Ovary (tissue), 9 donors: ENCODE results near the gene YKT6. TPM values are rescaled to one million over a fixed set of nuclear protein-coding genes. Genes with fewer than 3 reads are reported as not detected.

Source experiments
- DNase-seq, 5 donors: peaks; one replicate each; pipeline ENCODE4 v3.0.0-alpha.2; 2019 to 2020
- H3K27ac ChIP-seq, 2 donors: fragments of 200-600 bp; one replicate each; pipeline versions ENCODE4 v1.5.1 to v1.8.0; 2019 to 2022
- H3K27me3 ChIP-seq: fragments of 200-600 bp; one replicate; pipeline ENCODE4 v1.8.0; 2022
- H3K36me3 ChIP-seq: fragments of 200-600 bp; sonication (generic); one replicate; pipeline ENCODE4 v1.5.1; 2019
- H3K4me1 ChIP-seq: one replicate; pipeline ENCODE4 v1.8.1; 2013; ENCODE audit warnings: mild to moderate bottlenecking, moderate library complexity; ENCODE audit not compliant: insufficient read depth
- H3K4me3 ChIP-seq: fragments of 200-600 bp; sonication (generic); one replicate; pipeline ENCODE4 v1.5.1; 2017
- H3K9me3 ChIP-seq, 2 donors: fragments of 200-600 bp in 1 of 2; sonication (generic) in 1 of 2; one replicate each; pipeline versions ENCODE4 v1.5.1 to v1.8.1; 2013 to 2019; ENCODE audit warnings: mild to moderate bottlenecking in 1 of 2, moderate library complexity in 1 of 2
- EP300 ChIP-seq: sonication (generic); formaldehyde crosslinking; IDR thresholded peaks from one replicate; pipeline ENCODE4 v1.6.1; 2017; ENCODE audit warnings: antibody characterized with exemption
- POLR2A ChIP-seq: fragments of 450-650 bp; IDR thresholded peaks from one replicate; pipeline ENCODE4 v1.6.1; 2017; ENCODE audit warnings: antibody characterized with exemption, mild to moderate bottlenecking, moderate library complexity
- WGBS, 3 donors: extraction: QIAGEN DNeasy Blood & Tissue Kit in 1 of 3; methylation state at CpG; one replicate each; pipeline versions ENCODE4 v1.1.5 to v1.1.7; 2013 to 2017; 5-methylcytosine and 5-hydroxymethylcytosine counted together
- intact Hi-C, 4 donors: fragments of 100-400 bp; cut with DNase I; formaldehyde crosslinking; loops; one replicate each; pipeline versions ENCODE4 v1.11.0 to v1.15.1; 2022 to 2023
- polyA plus RNA-seq, 2 donors: library from polyadenylated mRNA; stranded (reverse); fragments of 200-250 nt in 1 of 2; fragments of 350-450 nt in 1 of 2; fragmentation: Illumina TruSeq in 1 of 2; extraction: RNeasy Lipid Tissue Mini Kit (QIAGEN cat#74804) in 1 of 2; gene quantifications; one replicate each; pipeline ENCODE4 v1.2.3, GENCODE V29; 2013 to 2014
- total RNA-seq, 7 donors: library from RNA; depleted of rRNA in 2 of 7; stranded (reverse); fragments of >200 nt in 2 of 7; fragmentation: NEBNext Ultra II Directional in 3 of 7; extraction: Animal tissue kit (Norgen Biotek cat#: 25700) in 3 of 7; gene quantifications; one replicate each; pipeline versions ENCODE4 v1.1.0 to v1.2.4, GENCODE V29; 2016 to 2023
- TF ChIP-seq, protein P1 (sequence below), 3 donors: fragments of 450-650 bp in 2 of 3; fragments of 200-600 bp in 1 of 3; IDR thresholded peaks; one replicate each; pipeline versions ENCODE4 v1.5.1 to v1.8.0; 2016 to 2022; ENCODE audit warnings: antibody characterized with exemption in 3 of 3, mild to moderate bottlenecking in 1 of 3
- donor health status: DM: no; HTN: no; CAD: no; lungs with moderate emphysema.
- donor health status: DM: no; HTN: no; CAD: no.
- donor health status: Bipolar disorder and iron deficiency.
- donor health status: DM: yes; HTN: yes; CAD: no.
- donor health status: DM: no; HTN: no; CAD: no.
- donor health status: DM: yes; HTN: yes; CAD: no.

The YKT6 gene
- total and polyA plus RNA-seq, 9 donors, result 22.2 to 68.0 (median 40.5) TPM

DNA sequence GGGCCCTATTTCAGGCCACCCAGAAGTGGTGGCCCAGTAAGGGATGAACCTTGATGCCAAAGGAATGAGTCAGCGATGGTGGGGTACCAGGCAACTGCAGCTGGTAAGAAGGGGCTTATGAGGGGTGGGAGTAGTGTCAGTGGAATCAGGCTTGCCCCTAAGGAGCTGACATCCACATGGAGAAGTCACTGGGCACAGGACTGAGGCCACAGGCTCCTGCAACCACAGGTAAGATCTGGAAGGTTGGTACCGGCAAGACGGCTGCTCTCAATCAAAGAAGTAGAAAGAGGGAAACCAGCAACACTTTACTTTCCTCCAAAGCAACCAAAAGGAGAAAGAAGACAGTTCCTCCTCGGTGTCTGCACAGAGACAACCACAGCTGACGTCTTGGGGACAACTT, 14.0 kb upstream of the YKT6 start:
- DNase-seq, result no peak
- H3K36me3 ChIP-seq, result no peaks in the 10 kb centered on the region
- H3K27ac ChIP-seq, result no peak overlapping the region
- TF ChIP-seq EP300 (no peak), POLR2A (no peak)
- TF ChIP-seq, protein P1, sequence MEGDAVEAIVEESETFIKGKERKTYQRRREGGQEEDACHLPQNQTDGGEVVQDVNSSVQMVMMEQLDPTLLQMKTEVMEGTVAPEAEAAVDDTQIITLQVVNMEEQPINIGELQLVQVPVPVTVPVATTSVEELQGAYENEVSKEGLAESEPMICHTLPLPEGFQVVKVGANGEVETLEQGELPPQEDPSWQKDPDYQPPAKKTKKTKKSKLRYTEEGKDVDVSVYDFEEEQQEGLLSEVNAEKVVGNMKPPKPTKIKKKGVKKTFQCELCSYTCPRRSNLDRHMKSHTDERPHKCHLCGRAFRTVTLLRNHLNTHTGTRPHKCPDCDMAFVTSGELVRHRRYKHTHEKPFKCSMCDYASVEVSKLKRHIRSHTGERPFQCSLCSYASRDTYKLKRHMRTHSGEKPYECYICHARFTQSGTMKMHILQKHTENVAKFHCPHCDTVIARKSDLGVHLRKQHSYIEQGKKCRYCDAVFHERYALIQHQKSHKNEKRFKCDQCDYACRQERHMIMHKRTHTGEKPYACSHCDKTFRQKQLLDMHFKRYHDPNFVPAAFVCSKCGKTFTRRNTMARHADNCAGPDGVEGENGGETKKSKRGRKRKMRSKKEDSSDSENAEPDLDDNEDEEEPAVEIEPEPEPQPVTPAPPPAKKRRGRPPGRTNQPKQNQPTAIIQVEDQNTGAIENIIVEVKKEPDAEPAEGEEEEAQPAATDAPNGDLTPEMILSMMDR (IDR thresholded peaks at IDR 0.05), result no peak
- intact Hi-C loops, result no loop called here
- H3K4me3 ChIP-seq, result no peak overlapping the region
- 90 to 93% (median 92%) methylated on average over 5 of the region's 5 CpGs for WGBS, 3 donors
- H3K27me3 ChIP-seq, result no peaks in the 10 kb centered on the region
- H3K9me3 ChIP-seq, result peaks cover 0 to 10% of the 10 kb centered on the region in 2 donors
- peaks cover 6% of the 10 kb centered on the region for H3K4me1 ChIP-seq

DNA sequence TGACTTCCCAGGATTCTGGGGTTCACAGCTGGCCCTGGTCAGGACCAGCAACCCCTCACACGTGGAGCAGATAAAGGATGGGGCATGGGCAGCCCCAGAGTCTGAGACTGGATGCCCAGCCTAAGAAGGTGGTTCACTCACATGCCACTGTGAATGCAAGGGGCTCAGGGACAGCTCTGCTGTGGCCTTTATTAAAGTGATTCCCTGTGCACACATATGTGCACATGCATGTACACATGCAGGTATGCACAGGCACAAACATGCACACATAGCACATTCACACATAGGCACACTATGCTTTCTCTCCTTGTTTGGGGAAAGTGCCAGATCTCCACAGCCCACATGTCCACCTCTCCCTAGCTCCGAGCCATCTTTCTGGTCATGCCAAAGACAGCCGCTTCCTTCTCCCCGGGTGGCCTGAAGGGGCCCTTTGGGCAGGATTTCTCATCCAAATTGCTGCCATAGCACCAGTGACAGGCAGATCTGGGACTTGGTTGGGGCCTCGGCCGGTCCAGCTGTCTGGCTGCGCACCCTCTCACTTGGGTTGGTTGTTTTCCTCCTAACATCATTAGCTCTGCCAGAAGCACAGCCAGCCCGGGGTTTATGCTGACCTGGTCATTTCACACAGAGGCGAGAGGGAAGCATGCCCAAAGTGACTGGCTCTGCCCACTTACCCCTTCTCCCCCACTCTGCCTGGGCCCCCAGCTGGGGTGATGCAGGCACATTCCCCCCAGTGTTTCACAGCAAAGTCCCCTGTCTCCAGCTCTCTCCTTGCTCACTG, 13.0 kb upstream of the YKT6 start:
- 16 to 42% (median 23%) methylated on average over 9 of the region's 9 CpGs for whole genome bisulfite sequencing, 3 donors
- H3K36me3 ChIP-seq, result no peaks in the 10 kb centered on the region
- no peak overlapping the region for H3K4me3 ChIP-seq
- H3K27me3 ChIP-seq, result no peaks in the 10 kb centered on the region
- intact Hi-C loops, result no loop called here
- peaks cover 6% of the 10 kb centered on the region for H3K4me1 ChIP-seq
- no peak overlapping the region for H3K27ac ChIP-seq
- TF ChIP-seq EP300 (no peak), POLR2A (no peak)
- TF ChIP-seq, protein P1 (IDR thresholded peaks at IDR 0.05), result no peak
- DNase-seq, result no peak
- H3K9me3 ChIP-seq, result peaks cover 0 to 2% of the 10 kb centered on the region in 2 donors

DNA sequence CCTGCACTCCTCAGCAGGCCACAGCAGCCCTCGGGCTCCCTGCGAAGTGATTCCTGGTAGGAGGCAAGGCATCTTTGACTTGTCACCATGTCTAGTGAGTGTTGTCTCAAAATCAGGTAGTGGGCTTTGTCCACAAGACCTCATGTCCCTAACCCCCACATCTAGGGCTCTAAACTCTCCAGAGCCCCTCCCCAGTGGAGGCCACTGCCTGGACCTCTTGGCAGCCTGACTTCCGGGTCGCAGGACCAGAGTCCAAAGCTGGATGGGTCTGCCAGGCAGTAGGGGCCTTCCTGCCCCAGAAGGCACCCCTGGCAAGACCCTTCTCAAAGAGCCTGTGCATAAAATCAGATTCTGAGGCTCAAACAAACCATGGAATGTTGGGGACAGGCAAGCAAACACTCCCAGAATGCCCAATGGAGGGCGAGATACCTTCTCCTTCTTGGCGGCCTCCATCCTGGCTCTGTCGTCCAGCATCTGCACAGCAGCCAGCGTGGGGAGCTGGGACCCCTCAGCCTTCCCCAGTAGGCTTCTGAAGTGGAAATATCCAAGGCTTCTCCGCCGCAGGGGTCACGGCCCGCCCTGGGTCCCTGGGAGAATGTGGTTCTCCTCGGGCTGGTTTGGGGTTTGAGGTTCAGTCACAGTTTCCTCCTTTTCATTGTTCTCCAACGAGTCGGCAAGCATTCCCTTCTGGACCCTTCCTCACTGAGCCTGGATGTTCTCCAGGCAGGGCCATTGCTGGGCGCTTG, 12.1 kb upstream of the YKT6 start:
- no peak overlapping the region for H3K27ac ChIP-seq
- intact Hi-C loops, result no loop called here
- TF ChIP-seq POLR2A (no peak), EP300 (no peak)
- TF ChIP-seq, protein P1 (IDR thresholded peaks at IDR 0.05), result no peak
- no peaks in the 10 kb centered on the region for H3K9me3 ChIP-seq
- no peaks in the 10 kb centered on the region for H3K27me3 ChIP-seq
- no peak for DNase-seq
- H3K4me3 ChIP-seq, result no peak overlapping the region
- 80 to 91% (median 83%) methylated on average over 14 to 16 of the region's 16 CpGs for WGBS, 3 donors
- peaks cover 6% of the 10 kb centered on the region for H3K4me1 ChIP-seq
- no peaks in the 10 kb centered on the region for H3K36me3 ChIP-seq

DNA sequence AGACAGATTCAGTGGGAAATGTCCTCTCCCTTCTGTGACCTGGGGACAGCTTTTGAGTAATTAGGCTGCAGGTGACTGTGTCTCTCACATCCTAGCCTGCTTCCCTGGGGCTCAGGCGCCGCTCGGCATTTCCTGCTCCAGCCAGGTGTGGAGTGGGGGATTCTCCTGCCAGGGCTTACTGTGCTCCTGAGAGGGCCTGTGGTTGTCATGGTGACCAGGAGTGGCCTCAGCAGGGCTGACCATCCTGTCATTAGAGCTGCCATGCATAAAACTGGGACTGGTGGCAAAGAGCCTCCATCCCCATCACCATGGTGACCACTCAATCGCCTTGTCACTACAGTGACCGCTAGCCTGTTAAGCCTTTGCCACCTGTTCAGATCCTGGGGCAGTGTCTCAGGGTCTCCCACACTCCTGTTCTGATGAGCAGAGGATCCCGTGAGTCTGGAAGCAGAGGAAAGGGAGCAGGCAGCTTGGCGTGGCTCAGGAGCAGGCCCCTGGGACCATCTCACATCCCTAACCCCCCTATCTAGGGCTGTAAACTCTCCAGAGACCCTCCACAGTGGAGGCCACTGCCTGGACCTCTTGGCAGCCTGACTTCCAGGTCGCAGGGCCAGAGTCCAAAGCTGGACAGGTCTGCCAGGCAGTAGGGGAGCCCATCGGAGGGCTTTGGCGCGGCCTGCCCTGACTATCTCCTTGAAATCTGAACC, 11.3 kb upstream of the YKT6 start, which contains the start of gene GCK:
TSS of gene GCK (minus strand) at position 154 of the 707 bp plus-strand sequence. CDS start 486 bp downstream, outside the sequence.
- Histone ChIP-seq H3K4me1 (peaks cover 6% of the 10 kb centered on the region), H3K36me3 (no peaks in the 10 kb centered on the region), H3K27ac (no peak within 1 kb of the TSS), H3K4me3 (no peak within 1 kb of the TSS), H3K27me3 (no peaks in the 10 kb centered on the region), H3K9me3 (no peaks in the 10 kb centered on the region)
- TF ChIP-seq POLR2A (no peak), EP300 (no peak)
- TF ChIP-seq, protein P1 (IDR thresholded peaks at IDR 0.05), result no peak
- no peak for DNase-seq
- 94 to 96% (median 95%) methylated on average over 11 of the region's 11 CpGs for WGBS, 3 donors
- intact Hi-C loops, result no loop called here
